Inferior parietal cortex (tissue), 1 donor: ENCODE measurements around the gene ADAMTS3.

Experiments used
- DNase-seq: peaks from one replicate; pipeline ENCODE4 v3.0.0-alpha.2; 2016; ENCODE audit errors: extremely low spot score

Gene ADAMTS3

GRCh38 chr4:72351521-72351920 is 217.5 kb downstream of the ADAMTS3 start:
- DNase-seq: no peak

GRCh38 chr4:72348701-72349100 is 220.3 kb downstream of the ADAMTS3 start:
- DNase-seq: no peak

GRCh38 chr4:72344418-72344817 is 224.6 kb downstream of the ADAMTS3 start:
- DNase-seq: no peak

- DNase-seq: peak; percentile 65
Measured at GRCh38 chr4:72341432-72341820, 227.6 kb downstream of the ADAMTS3 start.

GRCh38 chr4:72340803-72341431 is 228.1 kb downstream of the ADAMTS3 start:
- no peak for DNase-seq

GRCh38 chr4:72338060-72338459 is 231.0 kb downstream of the ADAMTS3 start:
- no peak for DNase-seq

GRCh38 chr4:72330381-72330780 is 238.6 kb downstream of the ADAMTS3 start:
- no peak for DNase-seq

- DNase-seq: peak; percentile 44
Measured at GRCh38 chr4:72326692-72327632, 242.1 kb downstream of the ADAMTS3 start.

- no peak for DNase-seq
Measured at GRCh38 chr4:72325215-72325614, 243.8 kb downstream of the ADAMTS3 start.

- no peak for DNase-seq
Measured at GRCh38 chr4:72323227-72323626, 245.8 kb downstream of the ADAMTS3 start.

GRCh38 chr4:72320223-72320948 is 248.6 kb downstream of the ADAMTS3 start:
- DNase-seq: no peak

GRCh38 chr4:72319601-72320021 is 249.4 kb downstream of the ADAMTS3 start:
- no peak for DNase-seq

- DNase-seq: no peak
Measured at GRCh38 chr4:72318421-72319170, 250.4 kb downstream of the ADAMTS3 start.

GRCh38 chr4:72314869-72315268 is 254.2 kb downstream of the ADAMTS3 start:
- no peak for DNase-seq

- no peak for DNase-seq
Measured at GRCh38 chr4:72313121-72313520, 255.9 kb downstream of the ADAMTS3 start.

- DNase-seq: peak; percentile 51
Measured at GRCh38 chr4:72312032-72312650, 256.9 kb downstream of the ADAMTS3 start.

- DNase-seq: no peak
Measured at GRCh38 chr4:72311291-72311690, 257.7 kb downstream of the ADAMTS3 start.

- DNase-seq: no peak
Measured at GRCh38 chr4:72305620-72306019, 263.4 kb downstream of the ADAMTS3 start.

GRCh38 chr4:72305080-72305479 is 263.9 kb downstream of the ADAMTS3 start:
- no peak for DNase-seq

GRCh38 chr4:72302981-72303704 is 265.9 kb downstream of the ADAMTS3 start:
- DNase-seq: peak; percentile 69
